Stimulated activated naive CD8-positive, alpha-beta T cell treated with anti-CD3 and anti-CD28 coated beads, Interleukin-15, Interleukin-2, amounts not matched to agents 100 ng/mL and 50 ng/mL, for 24 hours (primary cell): ENCODE data around the gene OTC.

Source experiments
- H3K27ac Mint-ChIP-seq: one replicate; pipeline ENCODE4 v1.8.0; 2021; ENCODE audit warnings: mild to moderate bottlenecking, mixed read lengths
- H3K27me3 Mint-ChIP-seq: one replicate; pipeline ENCODE4 v1.8.0; 2021; ENCODE audit warnings: mixed read lengths
- H3K36me3 Mint-ChIP-seq: one replicate; pipeline ENCODE4 v1.8.0; 2021; ENCODE audit warnings: low read depth, mixed read lengths
- H3K4me1 Mint-ChIP-seq: one replicate; pipeline ENCODE4 v1.8.0; 2021; ENCODE audit warnings: low read depth, mixed read lengths
- H3K4me3 Mint-ChIP-seq: one replicate; pipeline ENCODE4 v1.8.0; 2021; ENCODE audit warnings: mild to moderate bottlenecking, mixed read lengths
- H3K9me3 Mint-ChIP-seq: one replicate; pipeline ENCODE4 v1.8.0; 2021; ENCODE audit warnings: mixed read lengths

Gene OTC

GRCh38 chrX:38352362-38352761 lies at the start of gene OTC:
TSS of gene OTC (plus strand) at chrX:38352604. CDS start at chrX:38352697, 93 bp downstream.
- Mint-ChIP-seq H3K36me3 (no peaks in the 10 kb centered on the region), H3K4me1 (no peaks in the 10 kb centered on the region), H3K9me3 (no peaks in the 10 kb centered on the region), H3K27ac (no peak within 1 kb of the TSS), H3K4me3 (no peak within 1 kb of the TSS), H3K27me3 (peaks cover 10% of the 10 kb centered on the region)

GRCh38 chrX:38304010-38304409 lies 48.4 kb upstream of the OTC start:
- H3K27me3 Mint-ChIP-seq, result no peaks in the 10 kb centered on the region
- H3K36me3 Mint-ChIP-seq, result peaks cover 13% of the 10 kb centered on the region
- H3K4me3 Mint-ChIP-seq, result no peak overlapping the region
- no peaks in the 10 kb centered on the region for H3K4me1 Mint-ChIP-seq
- no peak overlapping the region for H3K27ac Mint-ChIP-seq
- H3K9me3 Mint-ChIP-seq, result no peaks in the 10 kb centered on the region

GRCh38 chrX:38305971-38306370 lies 46.4 kb upstream of the OTC start:
- no peak overlapping the region for H3K27ac Mint-ChIP-seq
- no peaks in the 10 kb centered on the region for H3K9me3 Mint-ChIP-seq
- no peaks in the 10 kb centered on the region for H3K4me1 Mint-ChIP-seq
- no peaks in the 10 kb centered on the region for H3K27me3 Mint-ChIP-seq
- H3K4me3 Mint-ChIP-seq, result no peak overlapping the region
- peaks cover 13% of the 10 kb centered on the region for H3K36me3 Mint-ChIP-seq

GRCh38 chrX:38311743-38312142 lies 40.7 kb upstream of the OTC start:
- Mint-ChIP-seq H3K4me3 (no peak overlapping the region), H3K4me1 (no peaks in the 10 kb centered on the region), H3K36me3 (peaks cover 16% of the 10 kb centered on the region), H3K27ac (no peak overlapping the region), H3K27me3 (no peaks in the 10 kb centered on the region), H3K9me3 (no peaks in the 10 kb centered on the region)

- H3K4me1 Mint-ChIP-seq, result no peaks in the 10 kb centered on the region
- no peaks in the 10 kb centered on the region for H3K9me3 Mint-ChIP-seq
- H3K27ac Mint-ChIP-seq, result no peak overlapping the region
- H3K4me3 Mint-ChIP-seq, result no peak overlapping the region
- no peaks in the 10 kb centered on the region for H3K27me3 Mint-ChIP-seq
- peaks cover 16% of the 10 kb centered on the region for H3K36me3 Mint-ChIP-seq
Observed at GRCh38 chrX:38312436-38312835, 40.0 kb upstream of the OTC start.

GRCh38 chrX:38313190-38313589 lies 39.2 kb upstream of the OTC start:
- Mint-ChIP-seq H3K4me1 (no peaks in the 10 kb centered on the region), H3K9me3 (no peaks in the 10 kb centered on the region), H3K4me3 (no peak overlapping the region), H3K36me3 (peaks cover 11% of the 10 kb centered on the region), H3K27ac (no peak overlapping the region), H3K27me3 (no peaks in the 10 kb centered on the region)

GRCh38 chrX:38315186-38315585 lies 37.2 kb upstream of the OTC start:
- H3K27me3 Mint-ChIP-seq, result no peaks in the 10 kb centered on the region
- no peaks in the 10 kb centered on the region for H3K4me1 Mint-ChIP-seq
- no peak overlapping the region for H3K27ac Mint-ChIP-seq
- H3K4me3 Mint-ChIP-seq, result no peak overlapping the region
- no peaks in the 10 kb centered on the region for H3K9me3 Mint-ChIP-seq
- H3K36me3 Mint-ChIP-seq, result peaks cover 15% of the 10 kb centered on the region

- Mint-ChIP-seq H3K9me3 (no peaks in the 10 kb centered on the region), H3K4me1 (no peaks in the 10 kb centered on the region), H3K27ac (no peak overlapping the region), H3K27me3 (no peaks in the 10 kb centered on the region), H3K4me3 (no peak overlapping the region), H3K36me3 (peaks cover 16% of the 10 kb centered on the region)
Observed at GRCh38 chrX:38318196-38318595, 34.2 kb upstream of the OTC start.

- H3K4me3 Mint-ChIP-seq, result no peak overlapping the region
- peaks cover 15% of the 10 kb centered on the region for H3K36me3 Mint-ChIP-seq
- no peaks in the 10 kb centered on the region for H3K9me3 Mint-ChIP-seq
- no peaks in the 10 kb centered on the region for H3K27me3 Mint-ChIP-seq
- H3K27ac Mint-ChIP-seq, result no peak overlapping the region
- no peaks in the 10 kb centered on the region for H3K4me1 Mint-ChIP-seq
Observed at GRCh38 chrX:38318606-38319005, 33.8 kb upstream of the OTC start.

GRCh38 chrX:38320819-38321218 lies 31.6 kb upstream of the OTC start:
- no peak overlapping the region for H3K4me3 Mint-ChIP-seq
- H3K36me3 Mint-ChIP-seq, result peaks cover 7% of the 10 kb centered on the region
- no peaks in the 10 kb centered on the region for H3K9me3 Mint-ChIP-seq
- no peak overlapping the region for H3K27ac Mint-ChIP-seq
- peaks cover 5% of the 10 kb centered on the region for H3K4me1 Mint-ChIP-seq
- no peaks in the 10 kb centered on the region for H3K27me3 Mint-ChIP-seq

- peaks cover 4% of the 10 kb centered on the region for H3K36me3 Mint-ChIP-seq
- peaks cover 22% of the 10 kb centered on the region for H3K4me1 Mint-ChIP-seq
- peak overlapping the region; percentile 91 for H3K27ac Mint-ChIP-seq
- H3K9me3 Mint-ChIP-seq, result no peaks in the 10 kb centered on the region
- H3K4me3 Mint-ChIP-seq, result peak overlapping the region; percentile 87
- H3K27me3 Mint-ChIP-seq, result no peaks in the 10 kb centered on the region
Observed at GRCh38 chrX:38326086-38326485, 26.3 kb upstream of the OTC start.

- Mint-ChIP-seq H3K4me1 (peaks cover 22% of the 10 kb centered on the region), H3K4me3 (peak within 1 kb of the TSS; percentile 87), H3K9me3 (no peaks in the 10 kb centered on the region), H3K36me3 (no peaks in the 10 kb centered on the region), H3K27ac (peak within 1 kb of the TSS; percentile 91), H3K27me3 (no peaks in the 10 kb centered on the region)
Observed at GRCh38 chrX:38327007-38327774, 25.2 kb upstream of the OTC start, which contains the start of gene RPGR. TSS of gene RPGR (minus strand) at chrX:38327509. CDS start at chrX:38327367, 142 bp downstream.

GRCh38 chrX:38327775-38328081 lies 24.7 kb upstream of the OTC start:
- Mint-ChIP-seq H3K27me3 (no peaks in the 10 kb centered on the region), H3K9me3 (no peaks in the 10 kb centered on the region), H3K27ac (peak overlapping the region; percentile 84), H3K4me3 (peak overlapping the region; percentile 87), H3K36me3 (no peaks in the 10 kb centered on the region), H3K4me1 (peaks cover 22% of the 10 kb centered on the region)

GRCh38 chrX:38332505-38332904 lies 19.9 kb upstream of the OTC start:
- no peaks in the 10 kb centered on the region for H3K27me3 Mint-ChIP-seq
- no peaks in the 10 kb centered on the region for H3K36me3 Mint-ChIP-seq
- H3K27ac Mint-ChIP-seq, result no peak overlapping the region
- no peak overlapping the region for H3K4me3 Mint-ChIP-seq
- H3K4me1 Mint-ChIP-seq, result peaks cover 15% of the 10 kb centered on the region
- H3K9me3 Mint-ChIP-seq, result no peaks in the 10 kb centered on the region

GRCh38 chrX:38335382-38335781 lies 17.0 kb upstream of the OTC start:
- peaks cover 4% of the 10 kb centered on the region for H3K4me1 Mint-ChIP-seq
- H3K27ac Mint-ChIP-seq, result no peak overlapping the region
- H3K4me3 Mint-ChIP-seq, result no peak overlapping the region
- no peaks in the 10 kb centered on the region for H3K36me3 Mint-ChIP-seq
- no peaks in the 10 kb centered on the region for H3K27me3 Mint-ChIP-seq
- H3K9me3 Mint-ChIP-seq, result no peaks in the 10 kb centered on the region
